Stimulated activated CD8-positive, alpha-beta memory T cell treated with anti-CD3 and anti-CD28 coated beads, Interleukin-15, amount 100 ng/mL, for 1 hour (primary cell): ENCODE data around the gene BPTF.
"Not testable (repeated sequence)": the region's sequence is repeated elsewhere in the genome, so short reads cannot be mapped to it uniquely, and the experiment has no call there.

ENCODE experiments used
- DNase-seq: peaks from one replicate; pipeline ENCODE4 v3.0.0-alpha.2; 2020; ENCODE audit warnings: low read depth

Gene BPTF

DNA sequence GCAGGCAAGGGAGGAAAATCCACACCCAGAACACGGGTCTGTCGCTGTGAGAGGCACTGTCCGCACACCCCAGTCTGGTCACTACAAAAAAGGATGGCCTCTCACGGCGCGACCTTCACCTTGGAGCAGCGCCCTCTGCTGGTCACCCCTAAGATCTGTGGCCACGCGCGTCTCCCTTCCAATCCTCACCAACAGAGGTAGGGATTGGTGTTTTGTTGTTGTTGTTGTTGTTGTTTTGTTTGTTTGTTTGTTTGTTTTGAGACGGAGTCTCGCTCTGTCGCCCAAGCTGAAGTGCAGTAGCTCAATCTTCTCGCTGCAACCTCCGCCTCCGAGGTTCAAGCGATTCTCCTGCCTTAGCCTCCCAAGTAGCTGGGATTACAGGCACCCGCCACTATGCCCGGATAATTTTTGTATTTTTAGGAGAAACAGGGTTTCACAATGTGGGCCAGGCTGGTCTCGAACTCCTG, 185.9 kb downstream of the BPTF start:
- peak; percentile 44 for DNase-seq

DNA sequence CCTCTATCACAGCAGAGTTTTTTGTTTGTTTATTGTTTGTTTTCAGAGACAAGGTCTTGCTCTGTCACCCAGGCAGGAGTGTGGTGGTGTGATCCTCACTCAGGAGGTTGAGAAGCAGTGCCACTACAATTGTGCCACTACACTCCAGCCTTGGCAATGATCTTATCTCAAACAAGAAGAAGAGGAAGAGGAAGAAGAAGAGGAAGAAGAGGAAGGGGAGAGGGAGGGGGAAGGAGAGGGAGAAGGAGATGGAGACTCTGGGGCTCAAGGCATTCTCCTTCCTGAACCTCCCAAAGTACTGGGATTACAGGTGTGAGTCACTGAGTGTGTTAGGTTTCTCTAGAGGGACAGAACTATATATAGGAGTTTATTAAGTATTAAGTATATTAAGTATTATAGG, 188.1 kb downstream of the BPTF start:
- DNase-seq, result no peak

- DNase-seq, result no peak
These were observed 189.9 kb downstream of the BPTF start for GRCh38 chr17:68015081-68015723.

GRCh38 chr17:68016838-68017237, 191.5 kb downstream of the BPTF start:
- DNase-seq, result no peak

GRCh38 chr17:68018493-68018892, 193.2 kb downstream of the BPTF start:
- not testable (repeated sequence) for DNase-seq

DNA sequence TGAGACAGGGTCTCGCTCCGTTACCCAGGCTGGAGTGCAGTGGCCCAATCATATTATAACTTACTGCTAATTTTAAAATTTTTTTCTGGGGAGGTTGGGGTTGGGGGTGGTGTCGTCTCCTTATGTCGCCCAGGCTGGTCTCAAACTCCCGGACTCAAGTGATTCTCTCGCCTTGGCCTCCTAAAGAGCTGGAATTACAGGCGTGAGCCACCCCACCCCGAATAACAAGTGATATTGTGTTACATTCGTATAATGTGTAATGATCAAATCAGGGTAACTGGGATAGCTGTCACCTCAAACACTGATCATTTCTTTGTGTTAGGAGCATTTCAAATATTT, 194.0 kb downstream of the BPTF start:
- no peak for DNase-seq

DNA sequence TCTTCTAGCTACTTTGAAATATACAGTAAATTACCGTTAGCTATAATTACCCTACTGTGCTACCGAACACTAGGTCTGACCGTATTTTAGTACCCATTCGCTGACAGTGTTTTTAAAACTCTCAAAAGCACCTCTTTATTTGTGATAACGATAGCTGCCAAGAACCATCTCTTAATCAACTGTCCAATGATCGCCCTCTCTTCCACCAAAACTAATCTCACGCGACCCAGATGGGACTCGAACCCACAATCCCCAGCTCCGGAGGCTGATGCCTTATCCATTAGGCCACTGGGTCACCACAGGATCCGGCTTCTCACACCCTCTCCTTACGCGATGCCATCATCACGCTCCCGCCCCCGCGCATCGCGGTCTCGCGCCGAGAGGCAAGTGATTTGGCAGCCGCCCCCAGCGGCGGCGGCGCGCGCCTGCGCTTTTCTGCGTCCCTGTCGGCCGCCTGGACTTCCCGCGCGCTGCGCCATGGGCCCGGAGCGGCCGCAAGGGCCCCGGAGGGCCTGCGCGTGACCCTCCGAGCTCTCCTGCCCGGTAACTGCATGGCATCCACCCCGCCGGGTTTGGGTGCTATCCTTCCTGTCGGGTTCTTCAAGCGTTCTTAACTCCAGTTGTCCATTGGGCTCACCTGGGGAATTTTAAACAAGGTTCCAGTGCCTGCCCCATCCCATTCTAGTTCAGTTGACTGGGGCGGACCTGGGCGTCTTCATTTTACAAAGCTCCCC, 194.5 kb downstream of the BPTF start:
- peak; percentile 97 for DNase-seq

DNA sequence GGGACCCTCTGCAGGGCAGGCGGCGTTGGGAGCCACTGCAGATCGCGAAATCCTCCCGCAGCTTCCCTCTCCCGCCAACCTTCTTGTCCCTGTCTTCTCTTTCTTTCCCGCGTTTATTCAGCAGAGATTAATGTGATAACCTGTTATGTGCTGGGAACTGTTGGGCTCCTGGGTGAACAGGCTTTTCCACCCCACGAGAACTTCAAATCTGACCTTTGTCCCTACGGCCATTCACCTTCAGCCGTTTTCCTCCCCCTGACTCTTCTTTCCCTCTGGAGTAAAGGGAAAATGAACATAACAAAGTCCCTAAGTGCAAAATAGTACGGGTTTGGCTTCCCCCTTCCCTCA, 195.1 kb downstream of the BPTF start:
- no peak for DNase-seq

GRCh38 chr17:68020791-68021190, 195.5 kb downstream of the BPTF start:
- not testable (repeated sequence) for DNase-seq

- no peak for DNase-seq
These were observed 196.7 kb downstream of the BPTF start for GRCh38 chr17:68021963-68022362.

GRCh38 chr17:68022547-68022946, 197.2 kb downstream of the BPTF start:
- not testable (repeated sequence) for DNase-seq

DNA sequence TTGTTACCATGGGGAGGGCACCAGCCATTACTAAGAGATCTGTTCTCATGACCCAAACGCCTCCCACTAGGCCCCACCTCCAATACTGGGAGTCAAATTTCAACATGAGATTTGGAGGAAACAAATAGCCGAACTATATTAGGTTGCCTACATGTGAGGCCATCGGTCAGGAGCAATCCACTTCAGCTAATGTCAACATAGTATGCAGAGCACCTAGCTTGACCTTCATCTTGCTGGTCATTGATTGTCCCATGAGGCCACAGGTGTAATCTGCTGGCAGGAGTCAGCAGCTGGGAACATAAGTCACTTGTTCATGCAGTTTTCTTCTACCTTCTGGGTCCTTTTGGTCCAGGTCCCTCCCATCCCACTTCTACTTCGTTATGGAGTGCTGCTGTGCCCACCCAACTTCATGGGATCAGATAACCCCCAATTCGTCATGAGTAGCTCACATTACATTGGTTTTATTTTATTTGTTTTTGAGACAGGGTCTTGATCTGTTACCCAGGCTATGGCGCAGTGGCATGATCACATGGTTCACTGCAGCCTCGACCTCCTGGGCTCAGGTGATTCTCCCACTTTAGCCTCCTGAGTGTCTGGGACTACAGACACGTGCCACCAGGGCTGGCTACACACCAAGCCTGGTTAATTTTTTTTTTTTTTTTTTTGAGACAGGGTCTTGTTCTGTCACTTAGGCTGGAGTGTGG, 204.4 kb downstream of the BPTF start:
- no peak for DNase-seq
